Activated T-cell treated with anti-CD3 and anti-CD28 coated beads, Interleukin-2, amount 50 U/mL, for 72 hours (primary cell): Measurements from ENCODE around the gene TRIM58. TPM values are rescaled to one million over a fixed set of nuclear protein-coding genes. Genes with fewer than 3 reads are reported as not detected.

Experiments used
- ATAC-seq, 2 donors: fragments of 150-1000 bp; cut with Tn5 transposase; replicated peaks in 1 of 2; 2 replicates each; pipeline ENCODE4 v1.10.0; 2021; ENCODE audit warnings: moderate library complexity in 2 of 2, mild to moderate bottlenecking in 1 of 2
- DNase-seq, 2 donors: peaks; one replicate each; pipeline ENCODE4 v3.0.0; 2021 to 2022; ENCODE audit warnings: mixed read lengths in 1 of 2
- H3K27ac Mint-ChIP-seq: one replicate; pipeline ENCODE4 v1.8.0; 2022; ENCODE audit warnings: mild to moderate bottlenecking, moderate library complexity, mixed read lengths
- H3K27me3 Mint-ChIP-seq: one replicate; pipeline ENCODE4 v1.8.0; 2022; ENCODE audit warnings: low read depth, mixed read lengths
- H3K36me3 Mint-ChIP-seq, 2 donors: one replicate each; pipeline ENCODE4 v1.8.0; 2022; ENCODE audit warnings: mixed read lengths in 2 of 2, mild to moderate bottlenecking in 1 of 2; ENCODE audit not compliant: insufficient read depth in 2 of 2
- H3K4me1 Mint-ChIP-seq: one replicate; pipeline ENCODE4 v1.8.0; 2022; ENCODE audit warnings: low read depth, mixed read lengths
- H3K4me3 Mint-ChIP-seq, 2 donors: one replicate each; pipeline ENCODE4 v1.8.0; 2022; ENCODE audit warnings: mild to moderate bottlenecking in 2 of 2, mixed read lengths in 2 of 2, moderate library complexity in 2 of 2
- H3K9me3 Mint-ChIP-seq, 2 donors: one replicate each; pipeline ENCODE4 v1.8.0; 2022; ENCODE audit warnings: mixed read lengths in 2 of 2
- total RNA-seq, 2 donors: library from RNA; stranded (reverse); gene quantifications; one replicate each; pipeline ENCODE4 v1.2.3, GENCODE V29; 2022

TRIM58 gene
- total RNA-seq, 2 donors from 2014 or later: 0.21 to 0.24 TPM

DNA sequence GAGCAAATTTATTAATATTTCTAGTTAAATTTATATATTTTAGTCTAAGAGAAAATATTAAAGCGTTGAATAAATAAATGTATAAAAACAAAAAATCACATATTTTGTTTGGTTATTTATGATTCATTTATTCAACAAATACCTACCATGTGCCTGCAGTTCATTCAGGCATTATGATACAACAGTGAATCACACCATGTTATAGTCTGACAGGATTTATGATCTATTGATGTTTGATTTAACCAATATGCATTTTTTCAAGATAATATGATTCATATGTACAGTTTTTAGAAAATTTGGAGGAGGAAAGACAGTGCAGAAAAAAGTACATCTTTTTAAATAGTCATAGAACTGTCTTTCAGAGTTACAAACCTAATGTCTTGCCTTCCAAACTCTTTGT is 7.4 kb upstream of the TRIM58 start:
- no peaks in the 10 kb centered on the region for H3K36me3 Mint-ChIP-seq
- ATAC-seq: no peak
- H3K4me1 Mint-ChIP-seq: no peaks in the 10 kb centered on the region
- H3K27me3 Mint-ChIP-seq: peaks cover 13% of the 10 kb centered on the region
- DNase-seq: no peak
- H3K9me3 Mint-ChIP-seq: peaks cover 0 to 3% of the 10 kb centered on the region in 2 donors
- no peak overlapping the region for H3K4me3 Mint-ChIP-seq
- H3K27ac Mint-ChIP-seq: no peak overlapping the region

DNA sequence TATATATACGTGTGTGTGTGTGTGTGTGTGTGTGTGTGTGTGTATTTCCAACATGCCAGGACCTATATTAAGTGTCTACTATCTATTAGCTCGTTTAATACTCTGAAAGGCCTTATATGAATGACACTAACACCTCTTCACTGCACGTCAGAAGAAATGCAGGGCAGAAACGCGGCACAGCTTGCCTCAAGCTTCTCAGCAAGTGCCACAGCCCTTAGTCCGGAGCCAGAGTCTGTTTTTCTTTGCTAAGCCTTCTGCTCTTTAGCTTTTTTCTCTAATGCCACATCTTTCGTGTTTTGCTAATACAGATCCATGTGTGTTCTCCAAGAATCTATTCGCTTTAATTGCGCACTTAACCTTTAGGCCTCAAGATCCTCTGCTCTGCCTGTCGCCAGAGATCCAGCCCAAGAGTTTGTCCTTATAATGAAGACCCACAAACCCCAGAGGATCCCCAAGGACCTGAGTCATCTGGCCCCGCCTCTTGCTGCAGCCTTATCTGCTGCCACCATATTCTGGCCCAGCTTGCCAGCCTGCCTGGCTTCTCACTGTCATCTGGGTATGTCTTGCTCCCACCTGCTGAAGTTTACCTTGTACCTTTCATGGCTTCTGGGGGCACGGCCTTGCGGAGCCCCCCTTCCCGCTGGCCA is 2.0 kb upstream of the TRIM58 start:
- H3K4me3 Mint-ChIP-seq: no peak overlapping the region
- H3K36me3 Mint-ChIP-seq: peaks cover 0 to 5% of the 10 kb centered on the region in 2 donors
- H3K27ac Mint-ChIP-seq: no peak overlapping the region
- peaks cover 15% of the 10 kb centered on the region for H3K4me1 Mint-ChIP-seq
- ATAC-seq: no peak
- no peak for DNase-seq
- peaks cover 0 to 3% of the 10 kb centered on the region in 2 donors for H3K9me3 Mint-ChIP-seq
- H3K27me3 Mint-ChIP-seq: peaks cover 30% of the 10 kb centered on the region

DNA sequence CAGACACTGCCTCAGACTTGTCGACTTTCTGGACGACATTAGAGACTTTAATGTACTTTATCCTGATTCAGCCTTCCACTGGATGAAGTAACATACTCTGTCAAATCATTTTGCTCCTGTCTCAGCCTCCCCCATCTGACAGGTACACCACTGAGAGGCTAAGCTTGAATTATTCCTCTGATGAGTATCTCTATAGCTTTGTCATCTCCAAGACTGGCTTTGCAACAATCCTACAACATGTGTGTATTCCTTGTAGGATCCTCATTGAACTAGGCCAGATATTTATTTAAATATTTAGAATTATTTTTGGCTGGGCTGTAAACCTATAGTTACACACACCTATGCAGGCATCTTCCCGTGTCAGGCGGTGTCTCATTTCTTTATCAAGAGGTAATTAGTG is 1.1 kb upstream of the TRIM58 start:
- H3K4me1 Mint-ChIP-seq: peaks cover 15% of the 10 kb centered on the region
- DNase-seq (no peak), ATAC-seq (no peak)
- H3K27me3 Mint-ChIP-seq: peaks cover 39% of the 10 kb centered on the region
- peaks cover 0 to 3% of the 10 kb centered on the region in 2 donors for H3K9me3 Mint-ChIP-seq
- H3K27ac Mint-ChIP-seq: no peak overlapping the region
- peaks cover 0 to 5% of the 10 kb centered on the region in 2 donors for H3K36me3 Mint-ChIP-seq
- peak overlapping the region; percentile 83 to 84 for H3K4me3 Mint-ChIP-seq

DNA sequence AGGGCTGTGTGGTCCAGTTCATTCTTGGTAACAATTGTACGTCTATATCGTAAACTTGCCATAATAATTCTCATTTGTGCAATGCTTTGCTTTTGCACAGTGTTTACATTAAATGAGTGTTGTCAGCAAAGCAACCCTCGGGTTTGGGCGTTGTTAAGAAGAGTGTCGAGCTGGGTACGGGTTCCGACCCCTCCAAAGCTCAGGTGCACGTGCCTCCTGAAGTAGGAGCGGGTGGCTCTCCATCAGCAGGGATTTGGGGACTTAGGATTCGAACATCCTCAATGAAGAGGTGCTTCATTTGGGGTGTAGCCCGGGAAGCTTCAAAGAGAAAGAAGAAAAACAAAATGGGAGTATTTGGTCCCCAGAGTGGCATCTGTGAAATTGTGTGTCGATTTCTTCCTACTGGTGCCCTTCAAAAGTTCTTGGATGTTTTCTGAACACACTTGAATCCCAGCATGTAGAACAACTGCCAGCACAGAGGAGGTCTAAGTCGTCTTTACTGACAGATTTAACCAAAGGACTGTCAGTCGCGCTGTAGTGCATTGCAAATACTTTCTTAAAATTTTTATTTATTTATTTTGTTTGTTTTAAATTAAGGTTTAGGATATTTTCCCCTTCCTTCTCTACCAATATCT is 1.1 kb downstream of the TRIM58 start:
- H3K27me3 Mint-ChIP-seq: peaks cover 36% of the 10 kb centered on the region
- peaks cover 0 to 5% of the 10 kb centered on the region in 2 donors for H3K36me3 Mint-ChIP-seq

DNA sequence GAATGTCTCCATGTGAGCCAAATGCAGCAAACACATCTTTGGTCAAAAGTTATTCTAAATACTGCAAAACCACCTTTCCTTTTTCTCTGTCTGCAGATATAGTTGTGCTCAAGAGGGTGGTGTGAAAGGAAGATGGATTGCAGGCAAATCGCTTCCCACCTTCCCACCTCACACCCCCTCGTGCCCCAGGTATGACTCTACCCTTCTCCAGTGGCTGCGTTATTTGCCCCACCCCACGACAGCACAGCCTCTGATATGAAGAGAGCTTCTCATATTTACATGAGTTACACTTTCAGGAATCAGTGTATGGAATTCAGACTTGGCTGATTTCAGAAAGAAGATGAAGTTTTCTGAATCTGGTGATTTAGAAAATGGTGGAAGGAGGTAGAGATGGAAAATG is 5.8 kb downstream of the TRIM58 start:
- no peak overlapping the region for H3K27ac Mint-ChIP-seq
- H3K27me3 Mint-ChIP-seq: peaks cover 21% of the 10 kb centered on the region
- no peak overlapping the region for H3K4me3 Mint-ChIP-seq
- no peak for DNase-seq
- H3K9me3 Mint-ChIP-seq: no peaks in the 10 kb centered on the region
- H3K4me1 Mint-ChIP-seq: peaks cover 8% of the 10 kb centered on the region
- ATAC-seq: no peak
- H3K36me3 Mint-ChIP-seq: peaks cover 0 to 4% of the 10 kb centered on the region in 2 donors

More for the DNA sequence above, 1.1 kb downstream of the TRIM58 start:
- peak in 1 of 2 donors; percentile 8 for ATAC-seq
- Mint-ChIP-seq H3K4me1 (peaks cover 15% of the 10 kb centered on the region), H3K9me3 (no peaks in the 10 kb centered on the region), H3K27ac (no peak overlapping the region), H3K4me3 (peak overlapping the region; percentile 81 to 91)
- DNase-seq: no peak

DNA sequence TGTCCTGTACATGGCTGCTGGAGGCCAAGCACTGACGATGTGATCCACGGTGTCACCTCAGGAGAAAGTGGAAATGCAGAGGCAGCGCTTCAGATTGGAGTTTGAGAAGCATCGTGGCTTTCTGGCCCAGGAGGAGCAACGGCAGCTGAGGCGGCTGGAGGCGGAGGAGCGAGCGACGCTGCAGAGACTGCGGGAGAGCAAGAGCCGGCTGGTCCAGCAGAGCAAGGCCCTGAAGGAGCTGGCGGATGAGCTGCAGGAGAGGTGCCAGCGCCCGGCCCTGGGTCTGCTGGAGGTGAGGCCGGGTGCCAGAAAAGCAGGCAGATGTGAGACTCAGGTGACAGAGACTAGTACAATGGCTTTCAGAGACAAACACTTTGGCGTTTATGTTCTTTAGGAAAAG is 7.7 kb downstream of the TRIM58 start:
- Mint-ChIP-seq H3K9me3 (peaks cover 0 to 4% of the 10 kb centered on the region in 2 donors), H3K4me3 (no peak overlapping the region), H3K4me1 (no peaks in the 10 kb centered on the region), H3K27ac (no peak overlapping the region), H3K27me3 (peaks cover 15% of the 10 kb centered on the region), H3K36me3 (no peaks in the 10 kb centered on the region)
- DNase-seq (no peak), ATAC-seq (no peak)

DNA sequence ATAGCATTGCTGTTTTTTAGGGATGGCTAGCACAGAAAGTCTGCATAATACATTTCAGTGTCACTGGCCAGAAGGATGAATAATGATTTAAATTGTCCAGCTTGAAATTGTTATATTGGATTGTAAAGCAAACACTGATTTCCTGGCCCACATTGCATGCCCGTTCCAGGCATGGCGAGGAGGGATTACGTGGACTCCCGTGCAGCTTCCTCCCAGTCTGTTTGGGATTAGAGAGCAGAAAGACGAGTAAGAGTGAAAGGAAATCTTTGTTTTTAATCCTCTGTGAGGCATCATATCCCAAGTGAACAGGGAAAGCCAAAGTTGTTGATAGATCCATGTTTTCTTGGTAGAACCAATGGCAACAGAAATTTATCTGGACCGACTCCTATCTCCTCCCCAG is 8.4 kb downstream of the TRIM58 start:
- Mint-ChIP-seq H3K4me1 (no peaks in the 10 kb centered on the region), H3K9me3 (peaks cover 0 to 7% of the 10 kb centered on the region in 2 donors), H3K27me3 (peaks cover 10% of the 10 kb centered on the region), H3K27ac (no peak overlapping the region), H3K36me3 (no peaks in the 10 kb centered on the region), H3K4me3 (no peak overlapping the region)
- no peak for DNase-seq
- no peak for ATAC-seq

DNA sequence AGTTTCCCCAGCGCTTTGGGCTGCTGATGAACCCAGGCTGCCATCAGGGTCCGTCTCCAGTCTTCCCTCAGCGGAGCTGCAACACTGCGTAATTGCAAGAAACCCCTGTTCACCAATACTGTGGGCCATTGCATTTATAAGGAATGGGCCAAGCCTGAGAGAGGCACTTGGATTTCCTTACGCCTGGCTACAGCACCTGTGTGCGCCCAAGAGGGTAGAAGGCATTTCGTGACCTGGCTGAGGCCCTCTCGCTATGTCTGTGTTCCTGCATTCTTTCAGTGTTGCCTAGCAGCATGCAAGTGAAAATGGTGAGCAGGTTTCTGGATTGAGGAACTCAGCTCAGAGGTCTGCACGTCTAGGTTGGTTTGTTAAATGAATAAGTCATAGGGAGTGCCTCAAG is 26.4 kb downstream of the TRIM58 start:
- Mint-ChIP-seq H3K36me3 (no peaks in the 10 kb centered on the region), H3K4me3 (no peak overlapping the region), H3K9me3 (no peaks in the 10 kb centered on the region), H3K4me1 (no peaks in the 10 kb centered on the region), H3K27me3 (no peaks in the 10 kb centered on the region), H3K27ac (no peak overlapping the region)
- ATAC-seq (no peak), DNase-seq (no peak)

DNA sequence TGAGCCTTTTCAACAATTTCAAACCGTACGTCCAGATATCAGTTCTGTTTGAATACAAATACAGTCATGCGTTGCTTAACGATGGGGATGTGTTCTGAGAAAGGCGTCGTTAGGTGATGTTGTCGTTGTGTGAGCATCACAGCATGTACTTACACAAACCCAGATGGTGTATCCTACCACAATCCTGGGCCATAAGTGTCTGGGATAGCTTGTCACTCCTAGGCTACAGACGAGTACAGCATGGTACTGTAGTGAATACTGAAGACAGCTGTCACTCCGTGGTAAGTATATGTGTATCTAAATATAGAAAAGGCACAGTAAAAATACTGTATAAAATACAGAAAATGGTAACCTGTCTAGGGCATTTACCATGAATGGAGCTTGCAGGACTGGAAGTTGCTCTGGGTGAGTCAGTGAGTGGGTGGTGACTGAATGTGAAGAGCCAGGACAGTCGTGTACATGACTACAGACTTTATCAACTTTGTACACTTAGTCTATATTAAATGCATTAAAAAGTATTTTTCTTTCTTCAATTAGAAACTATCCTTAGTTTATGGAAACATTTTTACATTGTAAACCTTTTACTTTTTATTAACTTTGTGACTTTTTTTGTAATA is 27.9 kb downstream of the TRIM58 start:
- DNase-seq (no peak), ATAC-seq (no peak)
- H3K4me3 Mint-ChIP-seq: no peak overlapping the region
- H3K4me1 Mint-ChIP-seq: no peaks in the 10 kb centered on the region
- no peak overlapping the region for H3K27ac Mint-ChIP-seq
- H3K36me3 Mint-ChIP-seq: no peaks in the 10 kb centered on the region
- no peaks in the 10 kb centered on the region for H3K9me3 Mint-ChIP-seq
- H3K27me3 Mint-ChIP-seq: no peaks in the 10 kb centered on the region

DNA sequence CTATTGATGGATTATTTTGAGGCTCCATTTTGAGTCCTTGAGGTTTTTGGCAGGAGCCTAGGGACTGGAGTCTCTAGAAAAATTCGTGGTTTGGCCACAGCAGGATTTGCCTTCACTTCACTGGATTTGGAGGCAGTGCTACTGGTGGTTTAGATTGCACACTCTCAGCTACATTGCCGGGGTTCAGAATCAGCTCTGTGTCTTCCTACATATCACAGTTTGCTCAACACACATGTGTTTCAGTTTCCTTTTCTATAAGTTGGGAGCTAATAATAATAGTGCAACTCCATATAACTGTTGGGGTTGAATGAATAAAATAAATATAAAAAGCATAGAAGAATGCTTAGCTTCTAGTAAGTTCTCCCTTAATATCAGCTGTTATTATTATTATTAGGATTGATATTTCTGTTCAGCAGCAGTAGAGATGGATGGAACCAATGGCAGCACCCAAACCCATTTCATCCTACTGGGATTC is 38.2 kb downstream of the TRIM58 start, which contains the start of gene OR2W3:
Gene OR2W3, plus strand, starts transcription at position 425 of the 475 bp plus-strand sequence. Its CDS starts 0 bp downstream, at position 425.
- Mint-ChIP-seq H3K27me3 (peaks cover 6% of the 10 kb centered on the region), H3K27ac (no peak within 1 kb of the TSS), H3K4me3 (no peak within 1 kb of the TSS), H3K36me3 (peaks cover 0 to 2% of the 10 kb centered on the region in 2 donors), H3K9me3 (peaks cover 2 to 4% of the 10 kb centered on the region in 2 donors), H3K4me1 (no peaks in the 10 kb centered on the region)
- DNase-seq: no peak
- ATAC-seq: no peak

DNA sequence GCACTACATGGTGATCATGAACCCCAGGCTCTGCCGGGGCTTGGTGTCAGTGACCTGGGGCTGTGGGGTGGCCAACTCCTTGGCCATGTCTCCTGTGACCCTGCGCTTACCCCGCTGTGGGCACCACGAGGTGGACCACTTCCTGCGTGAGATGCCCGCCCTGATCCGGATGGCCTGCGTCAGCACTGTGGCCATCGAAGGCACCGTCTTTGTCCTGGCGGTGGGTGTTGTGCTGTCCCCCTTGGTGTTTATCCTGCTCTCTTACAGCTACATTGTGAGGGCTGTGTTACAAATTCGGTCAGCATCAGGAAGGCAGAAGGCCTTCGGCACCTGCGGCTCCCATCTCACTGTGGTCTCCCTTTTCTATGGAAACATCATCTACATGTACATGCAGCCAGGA is 39.0 kb downstream of the TRIM58 start:
- Mint-ChIP-seq H3K27ac (no peak overlapping the region), H3K27me3 (peaks cover 6% of the 10 kb centered on the region), H3K4me1 (no peaks in the 10 kb centered on the region), H3K9me3 (peaks cover 2 to 4% of the 10 kb centered on the region in 2 donors), H3K4me3 (no peak overlapping the region), H3K36me3 (peaks cover 0 to 2% of the 10 kb centered on the region in 2 donors)
- ATAC-seq (no peak), DNase-seq (no peak)

DNA sequence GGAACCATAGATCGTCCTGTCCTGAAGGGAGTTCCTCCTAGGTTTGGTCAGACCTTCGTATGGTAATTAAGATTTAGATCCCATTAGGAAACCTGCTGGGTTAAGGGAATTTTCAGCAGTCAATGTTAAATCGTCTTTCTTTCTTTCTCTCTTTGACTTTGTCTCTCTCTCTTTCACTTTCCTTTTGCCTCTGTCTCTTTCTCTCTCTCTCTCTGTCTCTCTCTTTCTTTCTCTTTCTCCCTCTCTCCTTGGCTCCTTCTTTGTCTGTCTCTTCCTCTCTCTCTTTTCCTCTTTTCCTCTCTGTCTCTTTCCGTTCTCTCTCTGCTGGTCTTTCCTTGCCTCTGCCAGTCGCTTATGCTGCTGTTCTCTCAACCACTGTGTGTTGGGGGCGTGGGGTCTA is 47.1 kb downstream of the TRIM58 start:
- Mint-ChIP-seq H3K27ac (no peak overlapping the region), H3K4me3 (peak overlapping the region in 1 of 2 donors; percentile 12), H3K36me3 (peaks cover 5 to 8% of the 10 kb centered on the region in 2 donors), H3K27me3 (no peaks in the 10 kb centered on the region), H3K4me1 (peaks cover 27% of the 10 kb centered on the region), H3K9me3 (peaks cover 6 to 12% of the 10 kb centered on the region in 2 donors)
- ATAC-seq (no peak), DNase-seq (no peak)

DNA sequence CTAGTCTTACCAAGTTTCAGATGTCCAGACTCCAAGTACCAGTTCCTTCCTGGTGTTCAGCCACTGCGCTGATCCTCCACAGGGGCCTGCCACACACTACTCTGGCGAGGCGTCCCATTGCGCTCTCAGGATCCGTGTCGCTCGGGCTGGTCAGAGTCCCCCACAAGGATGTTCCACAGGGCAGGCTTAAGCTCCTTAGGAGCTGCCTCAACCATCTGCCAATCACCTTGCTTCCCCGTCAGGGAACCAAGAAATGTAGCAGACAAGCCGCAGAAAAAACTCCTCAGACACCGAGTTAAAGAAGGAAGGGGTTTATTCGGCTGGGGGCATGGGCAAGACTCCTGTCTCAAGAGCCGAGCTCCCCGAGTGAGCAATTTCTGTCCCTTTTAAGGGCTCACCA is 48.2 kb downstream of the TRIM58 start:
- Mint-ChIP-seq H3K4me1 (peaks cover 27% of the 10 kb centered on the region), H3K27ac (no peak overlapping the region), H3K27me3 (no peaks in the 10 kb centered on the region), H3K9me3 (peaks cover 6 to 12% of the 10 kb centered on the region in 2 donors), H3K36me3 (peaks cover 5 to 8% of the 10 kb centered on the region in 2 donors), H3K4me3 (no peak overlapping the region)
- DNase-seq: no peak
- ATAC-seq: no peak
